GM12892 (cell line): ENCODE results near the gene COLGALT1.

ENCODE experiments used
- POLR2A ChIP-seq: IDR thresholded peaks from 2 replicates; pipeline ENCODE4 v1.6.1; 2011; ENCODE audit warnings: low read depth, low read length, control low read depth
- POLR2AphosphoS5 ChIP-seq: IDR thresholded peaks from 2 replicates; pipeline ENCODE4 v1.6.1; 2011; ENCODE audit warnings: low read depth, low read length, control low read depth

DNA sequence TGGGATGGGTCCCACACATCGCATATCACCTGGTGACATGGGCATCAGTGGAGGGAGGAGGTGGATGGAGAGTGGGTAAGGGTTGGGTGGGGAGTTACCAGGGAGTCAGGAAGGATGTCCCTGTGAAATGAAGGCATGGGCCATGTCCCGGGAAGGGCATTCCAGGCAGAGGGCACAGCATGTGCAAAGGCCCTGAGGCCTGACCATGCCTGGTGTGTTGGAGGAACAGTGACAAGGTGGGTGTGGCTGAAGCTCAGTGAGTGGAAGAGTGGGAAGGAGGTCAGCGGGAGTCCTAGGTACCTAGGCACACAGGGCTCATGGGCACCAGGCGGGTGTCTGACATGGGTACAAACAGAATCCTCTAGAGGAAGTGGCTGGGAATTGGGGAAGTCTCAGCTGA, 11.0 kb upstream of the COLGALT1 start:
- TF ChIP-seq POLR2A (no peak), POLR2AphosphoS5 (no peak)
